MM.1S (cell line): ENCODE results near the gene ZC3H12C.

Experiments
- DNase-seq: peaks from one replicate; pipeline ENCODE4 v3.0.0-alpha.2; 2015
- H2AFZ ChIP-seq: fragments of 300-600 bp; sonication (generic); 2 replicates; pipeline ENCODE4 v1.6.0; 2016; ENCODE audit warnings: antibody characterized with exemption, low read length
- H3F3A ChIP-seq: fragments of 300-600 bp; sonication (generic); 2 replicates; pipeline ENCODE4 v1.6.1; 2016; ENCODE audit warnings: mild to moderate bottlenecking, antibody characterized with exemption, low read length, moderate library complexity, mixed read lengths; ENCODE audit not compliant: insufficient read depth
- H3K27ac ChIP-seq: fragments of 300-600 bp; sonication (generic); 2 replicates; pipeline ENCODE4 v1.5.1; 2016; ENCODE audit warnings: mild to moderate bottlenecking, low read length
- H3K27me3 ChIP-seq: fragments of 300-600 bp; sonication (generic); replicated peaks from 2 replicates; pipeline ENCODE4 v1.6.0; 2016; ENCODE audit warnings: low read length; ENCODE audit not compliant: insufficient read depth
- H3K36me3 ChIP-seq: fragments of 300-600 bp; sonication (generic); replicated peaks from 2 replicates; pipeline ENCODE4 v1.6.1; 2016; ENCODE audit warnings: mild to moderate bottlenecking, low read length, mixed read lengths; ENCODE audit not compliant: insufficient read depth
- H3K4me1 ChIP-seq: fragments of 300-600 bp; sonication (generic); 2 replicates; pipeline ENCODE4 v1.6.1; 2016; ENCODE audit warnings: low read length, mixed read lengths
- H3K4me2 ChIP-seq: fragments of 300-600 bp; sonication (generic); 2 replicates; pipeline ENCODE4 v1.6.0; 2016; ENCODE audit warnings: low read depth, low read length
- H3K4me3 ChIP-seq: fragments of 300-600 bp; sonication (generic); 2 replicates; pipeline ENCODE4 v1.5.1; 2016; ENCODE audit warnings: low read length, mixed read lengths
- H3K79me2 ChIP-seq: fragments of 300-600 bp; sonication (generic); 2 replicates; pipeline ENCODE4 v1.6.1; 2016; ENCODE audit warnings: mixed run types, low read length, mixed read lengths
- H3K9ac ChIP-seq: fragments of 300-600 bp; sonication (generic); 2 replicates; pipeline ENCODE4 v1.6.1; 2016; ENCODE audit warnings: low read length, mixed read lengths
- H3K9me2 ChIP-seq: fragments of 300-600 bp; sonication (generic); replicated peaks from 2 replicates; pipeline ENCODE4 v1.6.1; 2016; ENCODE audit warnings: mild to moderate bottlenecking, low read length, mixed read lengths; ENCODE audit not compliant: insufficient read depth
- H3K9me3 ChIP-seq: fragments of 300-600 bp; sonication (generic); replicated peaks from 2 replicates; pipeline ENCODE4 v1.6.1; 2016; ENCODE audit warnings: mild to moderate bottlenecking, low read length, mixed read lengths; ENCODE audit not compliant: insufficient read depth
- H4K20me1 ChIP-seq: fragments of 300-600 bp; sonication (generic); 2 replicates; pipeline ENCODE4 v1.6.1; 2016; ENCODE audit warnings: mild to moderate bottlenecking, low read length, moderate library complexity, mixed read lengths; ENCODE audit not compliant: insufficient read depth
- CTCF ChIP-seq: fragments of 300-600 bp; sonication (generic); IDR thresholded peaks from 2 replicates; pipeline ENCODE4 v1.5.1; 2016; ENCODE audit warnings: antibody characterized with exemption, low read length, mixed read lengths
- EZH2 ChIP-seq: fragments of 300-600 bp; sonication (generic); optimal IDR thresholded peaks from 2 replicates; pipeline ENCODE3; 2017; ENCODE audit warnings: low read depth, mild to moderate bottlenecking, antibody characterized with exemption, low read length, mixed read lengths
- EZH2phosphoT487 ChIP-seq: fragments of 300-600 bp; sonication (generic); IDR thresholded peaks from 2 replicates; pipeline ENCODE4 v1.6.1; 2018; ENCODE audit warnings: antibody characterized with exemption, low read length

Gene ZC3H12C

GRCh38 chr11:110174645-110175310 is 81.6 kb downstream of the ZC3H12C start:
- Histone ChIP-seq H3K4me3 (no peak overlapping the region), H3K27ac (no peak overlapping the region), H3K4me2 (no peak overlapping the region), H3K9me3 (no peaks in the 10 kb centered on the region), H3K9ac (no peak overlapping the region), H2AFZ (no peak overlapping the region), H3K27me3 (no peaks in the 10 kb centered on the region), H4K20me1 (no peaks in the 10 kb centered on the region), H3K79me2 (no peaks in the 10 kb centered on the region), H3F3A (no peaks in the 10 kb centered on the region), H3K36me3 (no peaks in the 10 kb centered on the region), H3K9me2 (no peaks in the 10 kb centered on the region), H3K4me1 (no peaks in the 10 kb centered on the region)
- TF ChIP-seq EZH2 (no peak), EZH2phosphoT487 (no peak), CTCF (no peak)
- no peak for DNase-seq

- Histone ChIP-seq H3K4me3 (no peak overlapping the region), H3K9ac (no peak overlapping the region), H3K36me3 (no peaks in the 10 kb centered on the region), H3K27me3 (no peaks in the 10 kb centered on the region), H3K79me2 (no peaks in the 10 kb centered on the region), H2AFZ (no peak overlapping the region), H4K20me1 (no peaks in the 10 kb centered on the region), H3K4me2 (no peak overlapping the region), H3K9me3 (no peaks in the 10 kb centered on the region), H3K27ac (no peak overlapping the region), H3K4me1 (no peaks in the 10 kb centered on the region), H3K9me2 (no peaks in the 10 kb centered on the region), H3F3A (no peaks in the 10 kb centered on the region)
- TF ChIP-seq EZH2 (no peak), CTCF (no peak), EZH2phosphoT487 (no peak)
- no peak for DNase-seq
These were observed 83.3 kb downstream of the ZC3H12C start for GRCh38 chr11:110176366-110177085.

- H3K27ac ChIP-seq: no peak overlapping the region
- DNase-seq: no peak
- no peaks in the 10 kb centered on the region for H4K20me1 ChIP-seq
- no peaks in the 10 kb centered on the region for H3K27me3 ChIP-seq
- H3K9me2 ChIP-seq: no peaks in the 10 kb centered on the region
- H3K4me2 ChIP-seq: no peak overlapping the region
- no peak overlapping the region for H2AFZ ChIP-seq
- no peak for TF ChIP-seq CTCF
- H3K4me1 ChIP-seq: no peaks in the 10 kb centered on the region
- H3K79me2 ChIP-seq: no peaks in the 10 kb centered on the region
- H3K4me3 ChIP-seq: no peak overlapping the region
- no peaks in the 10 kb centered on the region for H3F3A ChIP-seq
- no peak overlapping the region for H3K9ac ChIP-seq
- H3K36me3 ChIP-seq: no peaks in the 10 kb centered on the region
- no peaks in the 10 kb centered on the region for H3K9me3 ChIP-seq
These were observed 83.9 kb downstream of the ZC3H12C start for GRCh38 chr11:110177086-110177456.
